ENCODE results near the gene MTHFSD.

The MTHFSD gene

DNA sequence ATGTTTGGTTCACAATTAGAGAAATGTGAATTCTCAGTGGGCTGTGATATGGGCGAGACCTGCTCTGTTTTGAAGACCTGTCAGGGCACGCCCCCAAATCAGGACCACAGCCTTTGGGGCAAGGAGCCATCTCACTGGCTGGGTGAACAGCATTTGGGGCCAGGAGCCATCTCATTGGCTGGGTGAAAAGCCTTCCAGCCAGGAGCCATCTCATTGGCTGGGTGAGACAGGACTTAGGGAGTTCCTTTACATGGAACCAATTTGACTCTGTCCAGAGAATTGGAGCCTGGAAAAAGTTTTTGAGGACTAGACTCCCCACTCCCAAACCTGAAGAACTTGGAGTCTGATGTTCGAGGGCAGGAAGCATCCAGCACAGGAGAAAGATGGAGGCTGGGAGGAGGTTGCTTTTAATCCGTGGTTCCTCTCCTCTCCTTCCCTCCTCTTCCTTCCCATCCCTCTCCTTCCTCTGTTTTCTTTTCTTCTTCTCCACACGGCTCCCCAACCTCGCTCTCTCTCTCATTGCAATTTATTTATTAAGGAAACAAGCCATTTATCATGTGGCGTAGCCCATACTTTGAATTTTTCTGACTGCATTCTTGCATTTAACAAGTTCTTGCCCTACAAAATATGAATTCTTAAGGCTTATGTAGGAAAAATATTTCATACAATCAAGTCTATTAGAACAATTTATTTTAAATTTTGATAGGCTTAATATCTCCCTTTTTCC lies 43.0 kb upstream of the MTHFSD start:
- H3K27me3 ChIP-seq (replicated peaks), result no peaks in the 10 kb centered on the region
- no peak overlapping the region for H3K4me3 ChIP-seq (ENCODE audit: low read depth, low read length)
- no peaks in the 10 kb centered on the region for H3K36me3 ChIP-seq (replicated peaks)
- in situ Hi-C loops (cut with HindIII; ENCODE audit: low pct_ligation_motif_present, low sequenced_read_pairs), result loop anchor here (25.0 kb wide), 1 partner anchor 164 kb away; no protein-coding TSS in a partner anchor
- TF ChIP-seq, protein P1, sequence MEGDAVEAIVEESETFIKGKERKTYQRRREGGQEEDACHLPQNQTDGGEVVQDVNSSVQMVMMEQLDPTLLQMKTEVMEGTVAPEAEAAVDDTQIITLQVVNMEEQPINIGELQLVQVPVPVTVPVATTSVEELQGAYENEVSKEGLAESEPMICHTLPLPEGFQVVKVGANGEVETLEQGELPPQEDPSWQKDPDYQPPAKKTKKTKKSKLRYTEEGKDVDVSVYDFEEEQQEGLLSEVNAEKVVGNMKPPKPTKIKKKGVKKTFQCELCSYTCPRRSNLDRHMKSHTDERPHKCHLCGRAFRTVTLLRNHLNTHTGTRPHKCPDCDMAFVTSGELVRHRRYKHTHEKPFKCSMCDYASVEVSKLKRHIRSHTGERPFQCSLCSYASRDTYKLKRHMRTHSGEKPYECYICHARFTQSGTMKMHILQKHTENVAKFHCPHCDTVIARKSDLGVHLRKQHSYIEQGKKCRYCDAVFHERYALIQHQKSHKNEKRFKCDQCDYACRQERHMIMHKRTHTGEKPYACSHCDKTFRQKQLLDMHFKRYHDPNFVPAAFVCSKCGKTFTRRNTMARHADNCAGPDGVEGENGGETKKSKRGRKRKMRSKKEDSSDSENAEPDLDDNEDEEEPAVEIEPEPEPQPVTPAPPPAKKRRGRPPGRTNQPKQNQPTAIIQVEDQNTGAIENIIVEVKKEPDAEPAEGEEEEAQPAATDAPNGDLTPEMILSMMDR (IDR thresholded peaks at IDR 0.05; ENCODE audit: low read depth, low read length, missing control alignments), result no peak
- DNase-seq, result no peak
- no peak overlapping the region for H3K27ac ChIP-seq

DNA sequence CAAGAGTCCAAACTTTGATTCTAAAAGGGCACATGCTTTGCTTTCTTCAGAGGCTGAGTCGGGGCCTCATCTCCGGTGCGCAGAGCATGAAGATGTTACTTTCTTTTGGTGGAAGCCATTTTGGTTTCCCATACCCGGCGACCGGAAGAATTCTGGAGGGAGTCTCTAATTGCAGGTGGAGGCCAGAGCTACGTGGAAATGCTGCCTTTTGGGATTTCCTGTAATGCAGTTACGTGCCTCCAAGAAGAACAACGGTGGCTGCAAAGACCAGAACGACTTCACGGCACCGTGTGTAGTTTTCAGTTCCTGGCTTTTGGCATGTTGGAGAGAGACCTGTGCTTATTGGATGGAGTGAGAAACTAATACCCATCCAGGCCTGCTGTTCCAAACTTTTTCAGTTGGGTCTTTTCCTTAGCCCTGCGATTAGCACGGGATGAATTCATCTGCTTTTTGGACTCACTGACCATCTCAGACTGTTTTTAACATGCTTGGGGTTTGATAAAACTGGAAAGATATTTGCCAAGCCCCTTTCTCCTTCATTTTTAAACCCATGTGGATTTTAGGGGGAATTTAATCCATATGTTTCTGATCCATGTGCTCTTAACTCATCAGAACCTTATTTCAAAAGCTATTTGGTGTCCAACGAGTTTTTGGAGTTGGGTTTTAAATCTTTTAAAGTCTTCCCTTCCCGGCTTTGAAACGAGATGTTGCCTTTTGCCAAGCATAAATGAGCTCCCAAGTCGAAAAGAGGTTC lies 42.3 kb upstream of the MTHFSD start:
- in situ Hi-C loops (cut with HindIII; ENCODE audit: low pct_ligation_motif_present, low sequenced_read_pairs), result loop anchor here (25.0 kb wide), 1 partner anchor 165 kb away; no protein-coding TSS in a partner anchor
- Histone ChIP-seq H3K27ac (no peak overlapping the region), H3K27me3 (replicated peaks) (no peaks in the 10 kb centered on the region), H3K36me3 (replicated peaks) (no peaks in the 10 kb centered on the region), H3K4me3 (ENCODE audit: low read depth, low read length) (no peak overlapping the region)
- TF ChIP-seq, protein P1 (IDR thresholded peaks at IDR 0.05; ENCODE audit: low read depth, low read length, missing control alignments), result no peak
- no peak for DNase-seq

DNA sequence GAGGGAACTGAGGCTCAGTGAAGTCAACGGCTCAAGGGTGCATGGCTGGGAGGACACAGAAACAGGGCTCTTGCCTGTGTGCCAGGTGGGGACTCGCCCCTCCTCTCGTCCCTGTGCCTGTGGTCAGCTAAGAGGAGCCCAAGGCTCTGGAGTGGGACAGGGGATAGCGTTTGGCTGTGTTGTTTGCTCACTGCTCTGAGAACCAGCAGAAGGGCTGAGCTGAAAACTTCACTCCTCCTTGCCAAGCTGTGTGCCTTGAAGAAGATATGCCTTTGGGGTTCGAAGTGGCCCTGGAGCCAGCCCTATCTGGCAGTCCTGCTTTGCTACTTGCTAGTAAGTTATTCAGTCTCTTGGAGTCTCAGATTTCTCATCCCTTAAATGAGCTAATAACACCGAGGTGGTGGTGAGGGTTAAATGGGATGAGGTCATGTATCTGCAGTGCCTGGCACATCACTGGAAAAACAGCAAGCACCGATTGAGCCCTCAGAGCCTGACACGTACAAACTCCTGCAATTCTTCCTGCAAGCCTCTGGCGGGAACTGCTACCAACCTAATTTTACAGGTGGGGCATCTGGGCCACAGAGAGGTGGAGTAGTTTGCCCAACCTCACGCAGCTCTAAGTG lies 41.1 kb upstream of the MTHFSD start:
- no peaks in the 10 kb centered on the region for H3K27me3 ChIP-seq (replicated peaks)
- H3K27ac ChIP-seq, result no peak overlapping the region
- no peak overlapping the region for H3K4me3 ChIP-seq (ENCODE audit: low read depth, low read length)
- TF ChIP-seq, protein P1 (IDR thresholded peaks at IDR 0.05; ENCODE audit: low read depth, low read length, missing control alignments), result no peak
- in situ Hi-C loops (cut with HindIII; ENCODE audit: low pct_ligation_motif_present, low sequenced_read_pairs), result loop anchor here (25.0 kb wide), 1 partner anchor 166 kb away; no protein-coding TSS in a partner anchor
- no peaks in the 10 kb centered on the region for H3K36me3 ChIP-seq (replicated peaks)
- no peak for DNase-seq

DNA sequence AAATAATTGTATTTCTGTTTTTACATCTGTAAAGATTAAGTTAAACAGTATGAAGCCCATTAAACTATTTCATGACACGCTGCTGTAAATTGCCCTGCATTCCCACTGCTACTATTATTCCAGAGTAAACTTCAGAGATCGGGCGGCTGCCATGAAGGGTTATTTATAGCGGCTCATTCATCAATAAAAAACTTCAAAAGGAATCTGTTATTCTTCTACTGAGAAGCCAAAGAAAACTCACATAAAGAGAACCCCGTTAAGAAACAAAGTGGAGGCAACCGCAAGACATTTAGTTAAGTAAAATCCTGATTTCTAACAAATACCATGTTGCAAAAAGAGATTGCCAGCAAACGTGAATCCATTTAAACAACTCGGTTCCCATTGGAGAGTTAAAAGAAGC lies 39.7 kb upstream of the MTHFSD start:
- DNase-seq, result no peak
- Histone ChIP-seq H3K4me3 (ENCODE audit: low read depth, low read length) (no peak overlapping the region), H3K27me3 (replicated peaks) (no peaks in the 10 kb centered on the region), H3K36me3 (replicated peaks) (no peaks in the 10 kb centered on the region), H3K27ac (no peak overlapping the region)
- TF ChIP-seq, protein P1 (IDR thresholded peaks at IDR 0.05; ENCODE audit: low read depth, low read length, missing control alignments), result no peak
- in situ Hi-C loops (cut with HindIII; ENCODE audit: low pct_ligation_motif_present, low sequenced_read_pairs), result loop anchor here (25.0 kb wide), 1 partner anchor 168 kb away; no protein-coding TSS in a partner anchor

DNA sequence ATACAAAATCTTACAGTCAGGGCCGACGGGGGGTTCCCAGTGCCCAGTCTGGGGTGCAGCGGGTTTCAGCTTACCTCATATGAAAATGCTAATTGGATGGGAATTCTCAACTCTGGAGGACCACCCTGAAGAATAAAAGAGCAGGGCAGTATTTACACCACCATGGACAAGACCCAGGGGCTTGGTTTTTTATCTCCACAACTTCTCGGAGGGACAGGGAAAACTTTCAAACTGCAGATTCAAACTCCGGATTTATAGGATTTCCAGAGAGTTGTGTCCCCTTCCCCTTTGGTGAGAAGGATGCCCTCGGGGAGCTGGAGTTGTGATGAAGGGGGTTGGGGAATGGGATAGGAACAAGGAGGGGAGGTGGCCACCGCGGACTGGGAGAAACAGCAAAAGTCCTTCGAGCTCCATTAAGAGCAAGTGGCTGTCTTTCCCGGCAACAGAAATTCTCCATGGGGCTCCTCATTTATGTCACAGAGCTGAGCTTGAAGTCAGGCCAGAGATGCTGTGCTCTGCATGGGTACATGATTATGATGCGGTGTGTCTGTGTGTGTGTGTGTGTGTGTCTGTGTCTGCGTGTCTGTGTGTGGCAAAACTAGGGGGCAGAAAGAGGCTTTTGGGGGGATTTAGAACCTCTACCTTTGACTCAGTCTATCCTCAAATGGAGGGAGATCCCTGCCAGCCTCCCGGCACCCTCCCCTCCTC lies 39.0 kb upstream of the MTHFSD start:
- in situ Hi-C loops (cut with HindIII; ENCODE audit: low pct_ligation_motif_present, low sequenced_read_pairs), result loop anchor here (25.0 kb wide), 1 partner anchor 168 kb away; no protein-coding TSS in a partner anchor
- H3K27ac ChIP-seq, result no peak overlapping the region
- no peaks in the 10 kb centered on the region for H3K27me3 ChIP-seq (replicated peaks)
- H3K36me3 ChIP-seq (replicated peaks), result no peaks in the 10 kb centered on the region
- TF ChIP-seq, protein P1 (IDR thresholded peaks at IDR 0.05; ENCODE audit: low read depth, low read length, missing control alignments), result no peak
- no peak for DNase-seq
- no peak overlapping the region for H3K4me3 ChIP-seq (ENCODE audit: low read depth, low read length)
